GM19043 (cell line): ENCODE results near the gene CNTRL.
"Not testable (repeated sequence)": the region's sequence is repeated elsewhere in the genome, so short reads cannot be mapped to it uniquely, and the experiment has no call there.

Source experiments
- ATAC-seq: cut with Tn5 transposase; IDR thresholded peaks from one replicate; pipeline ENCODE4 v1.9.1; 2021; ENCODE audit warnings: low read depth; ENCODE audit not compliant: unreplicated experiment

The CNTRL gene

GRCh38 chr9:121129384-121129783 is 54.6 kb downstream of the CNTRL start:
- ATAC-seq, result not testable (repeated sequence)

DNA sequence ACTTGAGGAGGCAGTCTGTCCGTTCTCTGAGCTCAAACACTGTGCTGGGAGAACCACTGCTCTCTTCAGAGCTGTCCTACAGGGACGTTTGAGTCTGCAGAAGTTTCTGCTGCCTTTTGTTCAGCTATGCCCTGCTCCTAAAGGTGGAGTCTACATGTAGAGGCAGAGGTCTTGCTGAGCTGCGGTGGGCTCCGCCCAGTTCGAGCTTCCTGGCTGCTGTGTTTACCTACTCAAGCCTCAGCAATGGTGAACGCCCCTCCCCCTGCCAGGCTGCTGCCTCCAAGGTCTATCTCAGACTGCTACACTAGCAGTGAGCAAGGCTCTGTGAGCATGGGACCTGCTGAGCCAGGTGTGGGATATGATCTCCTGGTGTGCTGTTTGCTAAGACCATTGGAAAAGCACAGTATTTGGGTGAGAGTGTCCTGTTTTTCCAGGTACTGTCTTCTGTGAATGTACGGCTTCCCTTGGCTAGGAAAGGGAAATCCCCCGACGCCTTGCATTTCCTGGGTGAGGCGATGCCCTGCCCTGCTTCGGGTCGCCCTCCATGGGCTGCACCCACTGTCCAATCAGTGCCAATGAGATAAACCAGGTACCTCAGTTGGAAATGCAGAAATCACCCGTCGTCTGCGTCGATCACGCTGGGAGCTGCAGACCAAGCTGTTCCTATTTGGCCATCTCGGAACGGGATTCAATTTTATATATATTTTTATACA is 58.5 kb downstream of the CNTRL start:
- ATAC-seq, result no peak

GRCh38 chr9:121135642-121136041 is 60.9 kb downstream of the CNTRL start:
- ATAC-seq, result no peak

DNA sequence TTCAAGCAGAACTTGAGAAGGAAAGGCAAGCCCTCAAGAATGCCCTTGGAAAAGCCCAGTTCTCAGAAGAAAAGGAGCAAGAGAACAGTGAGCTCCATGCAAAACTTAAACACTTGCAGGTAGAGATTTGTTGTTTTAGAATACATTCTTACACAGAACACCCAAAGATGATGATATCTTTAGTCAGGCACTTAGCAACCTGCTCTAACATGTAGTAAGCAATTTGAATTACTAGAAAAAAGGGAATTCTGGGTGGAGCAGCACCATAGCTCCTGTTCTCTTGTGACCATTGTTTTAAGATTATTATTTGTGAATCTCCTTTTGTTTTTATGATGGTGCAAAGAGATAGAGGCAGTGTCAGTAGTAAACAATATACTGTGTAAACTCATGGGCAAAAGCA is 63.8 kb downstream of the CNTRL start:
- ATAC-seq, result no peak

DNA sequence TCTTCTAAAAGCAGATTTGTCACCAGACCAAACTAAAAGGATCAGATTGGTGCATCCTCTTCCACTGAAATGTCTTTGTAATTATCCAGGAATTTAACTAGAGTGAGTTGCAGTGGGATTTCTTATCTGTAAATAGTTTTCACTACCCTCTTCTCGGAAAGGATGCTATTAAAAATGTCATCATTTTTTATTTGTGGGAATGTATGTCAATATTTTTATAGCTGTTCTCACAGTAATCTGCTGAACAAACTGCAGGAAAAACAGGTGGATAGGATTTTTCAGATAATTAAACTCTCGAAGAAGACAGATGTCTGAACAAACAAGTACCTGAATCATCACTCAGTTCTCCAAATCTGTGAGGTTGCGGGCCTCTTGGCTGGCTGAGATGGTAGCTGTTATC is 64.2 kb downstream of the CNTRL start:
- ATAC-seq, result no peak

- ATAC-seq, result no peak
Measured at GRCh38 chr9:121140162-121140561, 65.4 kb downstream of the CNTRL start.

- ATAC-seq, result no peak
Measured at GRCh38 chr9:121141306-121141705, 66.6 kb downstream of the CNTRL start.

DNA sequence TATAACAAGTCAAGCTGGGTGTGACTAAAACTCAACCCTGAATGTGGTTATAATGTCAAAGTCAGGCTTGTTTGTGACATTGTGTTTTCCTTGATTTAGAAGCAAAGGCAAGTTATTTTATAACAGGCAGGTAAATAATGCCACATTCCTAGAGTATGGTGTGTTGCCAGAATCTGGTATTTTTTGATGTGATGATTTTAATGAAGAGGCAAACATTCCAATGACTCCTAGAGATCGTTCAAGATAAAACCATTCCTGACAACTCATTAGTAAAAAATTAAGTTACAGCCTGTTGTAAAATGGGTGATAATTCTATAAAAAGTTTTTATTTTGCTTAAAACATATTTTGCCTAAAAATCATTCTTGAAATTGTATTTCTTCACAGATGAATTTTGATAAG is 67.0 kb downstream of the CNTRL start:
- no peak for ATAC-seq

DNA sequence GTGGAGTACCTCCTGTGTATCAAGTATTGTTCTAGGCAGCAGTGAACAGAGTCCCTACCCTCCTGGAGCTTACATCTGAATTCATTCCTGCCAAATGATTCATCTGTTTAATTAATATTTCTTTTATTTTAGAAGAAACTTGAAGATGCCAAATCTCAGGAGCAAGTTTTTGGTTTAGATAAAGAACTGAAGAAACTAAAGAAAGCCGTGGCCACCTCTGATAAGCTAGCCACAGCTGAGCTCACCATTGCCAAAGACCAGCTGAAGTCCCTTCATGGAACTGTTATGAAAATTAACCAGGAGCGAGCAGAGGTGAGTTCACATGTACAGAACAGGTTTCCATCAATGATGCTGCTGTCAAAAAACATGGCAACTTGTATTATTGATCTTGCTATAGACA is 69.0 kb downstream of the CNTRL start:
- ATAC-seq, result no peak

DNA sequence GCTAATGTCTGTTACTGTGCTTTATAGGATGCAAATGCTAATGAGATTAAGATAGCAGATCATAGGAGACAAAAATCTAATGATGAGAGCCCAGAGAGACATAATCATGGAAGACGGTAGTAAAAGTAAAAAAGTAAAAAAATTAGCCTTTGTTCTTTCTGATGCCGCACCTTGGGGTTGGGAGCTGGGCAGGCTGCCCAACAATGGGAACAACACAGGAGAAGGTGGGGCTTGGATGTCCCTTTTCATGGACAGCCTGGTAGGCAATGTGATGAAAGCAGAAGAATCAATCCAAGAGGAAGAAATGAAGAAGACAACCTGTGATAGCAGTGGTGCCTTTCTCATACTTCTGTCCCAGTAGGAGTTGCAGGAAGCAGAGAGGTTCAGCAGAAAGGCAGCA is 69.7 kb downstream of the CNTRL start:
- ATAC-seq, result no peak

DNA sequence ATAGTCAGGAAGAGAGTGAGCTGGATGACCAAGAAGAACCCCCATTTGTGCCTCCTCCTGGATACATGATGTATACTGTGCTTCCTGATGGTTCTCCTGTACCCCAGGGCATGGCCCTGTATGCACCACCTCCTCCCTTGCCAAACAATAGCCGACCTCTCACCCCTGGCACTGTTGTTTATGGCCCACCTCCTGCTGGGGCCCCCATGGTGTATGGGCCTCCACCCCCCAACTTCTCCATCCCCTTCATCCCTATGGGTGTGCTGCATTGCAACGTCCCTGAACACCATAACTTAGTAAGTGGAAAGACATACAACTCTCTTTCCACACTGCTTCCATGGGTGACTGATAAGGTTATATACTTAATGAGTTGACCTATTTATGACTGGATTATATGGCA is 75.4 kb downstream of the CNTRL start:
- no peak for ATAC-seq

- no peak for ATAC-seq
Measured at GRCh38 chr9:121153642-121154041, 78.9 kb downstream of the CNTRL start.

- ATAC-seq, result no peak
Measured at GRCh38 chr9:121154782-121155181, 80.0 kb downstream of the CNTRL start.

DNA sequence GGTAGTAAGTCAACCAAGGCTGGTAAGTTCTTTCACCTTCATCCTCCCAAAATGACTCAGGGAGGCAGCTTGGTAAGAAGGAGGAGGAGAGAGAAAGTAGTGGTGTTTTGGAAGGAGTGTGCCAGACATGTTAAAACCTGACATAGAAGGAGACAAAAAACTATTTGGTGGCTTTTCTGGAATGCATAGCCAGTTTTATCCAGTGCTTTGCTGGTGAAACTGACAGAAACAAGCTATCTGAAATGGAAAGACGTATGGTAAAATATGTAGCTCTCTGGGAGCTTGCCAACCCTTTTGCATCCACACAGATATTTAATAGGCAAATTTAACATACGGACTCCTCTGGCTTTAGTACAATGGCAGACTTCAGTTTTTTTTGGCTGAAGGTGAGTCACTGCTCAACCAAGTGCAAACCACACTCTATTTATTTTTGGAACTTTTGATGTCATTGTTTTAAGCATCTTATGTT is 81.5 kb downstream of the CNTRL start:
- peak; percentile 91 for ATAC-seq

DNA sequence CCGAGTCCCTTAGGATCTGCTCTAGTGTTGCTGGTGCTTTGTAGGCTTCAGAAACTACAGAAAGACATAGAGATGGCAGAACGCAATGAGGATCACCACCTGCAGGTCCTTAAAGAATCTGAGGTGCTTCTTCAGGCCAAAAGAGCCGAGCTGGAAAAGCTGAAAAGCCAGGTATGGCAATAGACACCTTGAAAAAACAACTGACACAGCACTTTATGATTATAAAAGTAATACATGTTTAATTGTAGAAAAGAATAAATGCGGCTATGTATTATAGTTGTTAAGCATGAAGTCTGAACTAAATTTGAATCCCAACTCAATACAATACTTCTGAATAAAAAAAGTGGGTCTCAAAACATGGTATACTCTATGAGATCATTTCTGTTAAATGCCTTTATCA is 83.2 kb downstream of the CNTRL start:
- no peak for ATAC-seq

GRCh38 chr9:121160025-121160424 is 85.3 kb downstream of the CNTRL start:
- ATAC-seq, result no peak

DNA sequence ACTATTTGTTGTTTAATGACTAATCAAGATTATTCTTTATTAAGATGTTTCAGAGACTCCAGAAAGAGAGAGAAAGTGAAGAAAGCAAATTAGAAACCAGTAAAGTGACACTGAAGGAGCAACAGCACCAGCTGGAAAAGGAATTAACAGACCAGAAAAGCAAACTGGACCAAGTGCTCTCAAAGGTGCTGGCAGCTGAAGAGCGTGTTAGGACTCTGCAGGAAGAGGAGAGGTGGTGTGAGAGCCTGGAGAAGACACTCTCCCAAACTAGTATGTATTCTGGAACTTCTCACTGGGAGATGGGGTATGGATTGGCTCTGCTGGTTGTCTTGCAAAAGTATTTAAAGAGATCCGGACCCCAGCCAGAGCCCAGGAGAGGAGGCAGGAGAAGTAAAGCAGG is 93.3 kb downstream of the CNTRL start:
- no peak for ATAC-seq

DNA sequence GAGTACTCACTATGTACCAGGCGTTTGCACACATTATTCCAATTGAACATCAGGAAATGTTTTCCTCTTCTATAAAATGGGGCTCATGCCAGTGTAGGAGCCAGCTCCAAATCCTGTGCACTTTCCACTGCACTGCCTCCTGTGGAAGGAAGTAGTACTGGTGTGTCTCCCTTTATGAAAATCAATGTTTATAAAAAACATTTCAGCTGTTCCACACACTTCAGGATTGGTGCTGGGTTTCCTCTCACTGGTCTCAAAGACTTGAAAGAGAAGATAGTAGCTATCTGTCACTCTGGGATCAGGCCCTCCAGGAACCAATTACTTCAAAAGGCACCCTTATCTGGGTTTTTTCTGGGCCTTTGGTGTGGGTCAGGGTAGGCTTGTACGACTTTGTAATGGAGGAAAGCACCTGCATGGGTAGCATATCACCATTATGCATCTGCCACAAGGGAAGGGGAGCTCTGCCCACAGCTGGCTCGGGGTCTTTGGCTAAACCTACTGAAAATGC is 94.4 kb downstream of the CNTRL start:
- ATAC-seq, result no peak

DNA sequence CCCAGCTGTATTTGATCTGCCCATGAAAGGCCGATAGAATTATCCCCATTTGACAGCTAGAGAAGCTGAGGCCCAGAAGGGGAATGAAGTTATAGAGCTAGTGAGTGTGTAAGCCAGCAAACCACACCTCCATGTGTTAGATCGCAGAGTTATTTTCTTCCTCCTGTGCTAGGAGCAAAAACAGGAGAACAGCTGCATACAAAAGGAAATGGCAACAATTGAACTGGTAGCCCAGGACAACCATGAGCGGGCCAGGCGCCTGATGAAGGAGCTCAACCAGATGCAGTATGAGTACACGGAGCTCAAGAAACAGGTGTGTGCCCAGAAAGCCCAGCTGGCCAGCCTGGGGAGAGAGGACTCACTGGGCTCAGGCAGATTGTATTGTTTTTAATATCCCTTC is 96.5 kb downstream of the CNTRL start:
- no peak for ATAC-seq

DNA sequence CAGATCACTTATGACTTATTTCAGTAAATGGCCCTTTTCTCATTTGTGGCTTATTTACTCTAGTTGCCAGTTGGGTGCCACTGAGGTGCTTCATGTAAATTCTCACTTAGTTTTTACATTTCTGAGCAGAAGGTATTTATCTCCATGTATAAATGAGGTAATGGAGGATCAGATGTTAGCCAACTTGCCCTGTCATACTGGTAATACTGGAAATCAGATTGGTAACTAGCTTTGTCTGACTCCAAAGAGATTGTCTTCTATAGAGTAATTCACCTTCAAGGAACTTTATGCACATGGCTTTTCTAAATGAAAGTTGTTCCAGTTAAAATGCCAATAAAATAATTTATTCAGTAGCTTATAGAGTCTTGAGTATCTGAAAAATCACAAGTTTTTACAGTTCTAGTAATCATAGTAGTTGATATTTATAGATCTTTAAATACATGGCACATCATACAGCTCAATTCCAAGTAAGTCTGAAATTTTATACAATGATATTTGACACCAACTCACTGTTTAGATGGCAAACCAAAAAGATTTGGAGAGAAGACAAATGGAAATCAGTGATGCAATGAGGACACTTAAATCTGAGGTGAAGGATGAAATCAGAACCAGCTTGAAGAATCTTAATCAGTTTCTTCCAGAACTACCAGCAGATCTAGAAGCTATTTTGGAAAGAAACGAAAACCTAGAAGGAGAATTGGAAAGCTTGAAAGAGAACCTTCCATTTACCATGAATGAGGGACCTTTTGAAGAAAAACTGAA is 98.2 kb downstream of the CNTRL start:
- no peak for ATAC-seq

GRCh38 chr9:121173501-121173900 is 98.7 kb downstream of the CNTRL start:
- no peak for ATAC-seq
